ENCODE measurements around the gene PAQR9. TPM values are rescaled to one million over a fixed set of nuclear protein-coding genes. Genes with fewer than 3 reads are reported as not detected.

Gene PAQR9
- total RNA-seq, 1 donor from 2014 or later = not detected

GRCh38 chr3:142953443-142953842 is 10.0 kb downstream of the PAQR9 start:
- Histone ChIP-seq H3K27ac (no peak overlapping the region), H3K9me3 (no peaks in the 10 kb centered on the region), H3K4me3 (no peak overlapping the region), H3K27me3 (no peaks in the 10 kb centered on the region), H3K4me1 (no peaks in the 10 kb centered on the region), H3K36me3 (no peaks in the 10 kb centered on the region)
- ATAC-seq = no peak
- TF ChIP-seq CTCF (IDR thresholded peaks at IDR 0.05) = no peak
- intact Hi-C loops (cut with DNase I) = no loop called here
- DNase-seq = no peak

GRCh38 chr3:142952272-142953193 is 10.9 kb downstream of the PAQR9 start:
- intact Hi-C loops (cut with DNase I) = no loop called here
- DNase-seq = no peak
- no peak overlapping the region for H3K4me3 ChIP-seq
- H3K27me3 ChIP-seq = peaks cover 6% of the 10 kb centered on the region
- H3K4me1 ChIP-seq = no peaks in the 10 kb centered on the region
- H3K36me3 ChIP-seq = no peaks in the 10 kb centered on the region
- ATAC-seq = no peak
- H3K27ac ChIP-seq = no peak overlapping the region
- TF ChIP-seq CTCF (IDR thresholded peaks at IDR 0.05) = no peak
- H3K9me3 ChIP-seq = no peaks in the 10 kb centered on the region

- DNase-seq (no peak), ATAC-seq (no peak)
- Histone ChIP-seq H3K36me3 (no peaks in the 10 kb centered on the region), H3K9me3 (no peaks in the 10 kb centered on the region), H3K4me1 (no peaks in the 10 kb centered on the region), H3K27ac (no peak overlapping the region), H3K27me3 (peaks cover 14% of the 10 kb centered on the region), H3K4me3 (no peak overlapping the region)
- intact Hi-C loops (cut with DNase I) = no loop called here
- TF ChIP-seq CTCF (IDR thresholded peaks at IDR 0.05) = no peak
These were observed 11.7 kb downstream of the PAQR9 start for GRCh38 chr3:142951794-142952193.

GRCh38 chr3:142950972-142951371 is 12.5 kb downstream of the PAQR9 start:
- Histone ChIP-seq H3K27me3 (peaks cover 21% of the 10 kb centered on the region), H3K4me1 (no peaks in the 10 kb centered on the region), H3K36me3 (no peaks in the 10 kb centered on the region), H3K4me3 (no peak overlapping the region), H3K9me3 (no peaks in the 10 kb centered on the region), H3K27ac (no peak overlapping the region)
- intact Hi-C loops (cut with DNase I) = no loop called here
- no peak for TF ChIP-seq CTCF (IDR thresholded peaks at IDR 0.05)
- ATAC-seq (no peak), DNase-seq (no peak)

GRCh38 chr3:142947799-142948575 is 15.5 kb downstream of the PAQR9 start:
- Histone ChIP-seq H3K36me3 (no peaks in the 10 kb centered on the region), H3K27me3 (peaks cover 24% of the 10 kb centered on the region), H3K9me3 (no peaks in the 10 kb centered on the region), H3K4me3 (no peak overlapping the region), H3K27ac (no peak overlapping the region), H3K4me1 (no peaks in the 10 kb centered on the region)
- no peak for ATAC-seq
- no peak for TF ChIP-seq CTCF (IDR thresholded peaks at IDR 0.05)
- no peak for DNase-seq
- intact Hi-C loops (cut with DNase I) = no loop called here

Measured in upper lobe of right lung (tissue), 1 donor.